ENCODE data around the gene CYP4F3. TPM values are rescaled to one million over a fixed set of nuclear protein-coding genes. Genes with fewer than 3 reads are reported as not detected.

CYP4F3 gene
- polyA plus RNA-seq, 1 experiment = 0.11 TPM

- Histone ChIP-seq H3K27ac (ENCODE audit: low read depth, low read length) (no peak overlapping the region), H3K27me3 (ENCODE audit: control insufficient read depth, insufficient read depth, low read length) (no peaks in the 10 kb centered on the region), H3K4me3 (ENCODE audit: low read depth, low read length) (no peak overlapping the region), H3K9me3 (ENCODE audit: control insufficient read depth, insufficient read depth, low read length) (peaks cover 8% of the 10 kb centered on the region)
- no peak for TF ChIP-seq CTCF (IDR thresholded peaks at IDR 0.05; ENCODE audit: low read depth, low read length)
- DNase-seq (ENCODE audit: low read depth, low spot score) = no peak
- CTCF ChIA-PET = no interaction called here
- POLR2A ChIA-PET = no interaction called here
Observed at GRCh38 chr19:15616183-15616582, 24.5 kb upstream of the CYP4F3 start.

- H3K27me3 ChIP-seq (ENCODE audit: control insufficient read depth, insufficient read depth, low read length) = no peaks in the 10 kb centered on the region
- peaks cover 8% of the 10 kb centered on the region for H3K9me3 ChIP-seq (ENCODE audit: control insufficient read depth, insufficient read depth, low read length)
- no peak for TF ChIP-seq CTCF (IDR thresholded peaks at IDR 0.05; ENCODE audit: low read depth, low read length)
- no peak overlapping the region for H3K4me3 ChIP-seq (ENCODE audit: low read depth, low read length)
- POLR2A ChIA-PET = no interaction called here
- H3K27ac ChIP-seq (ENCODE audit: low read depth, low read length) = no peak overlapping the region
- DNase-seq (ENCODE audit: low read depth, low spot score) = no peak
- CTCF ChIA-PET = no interaction called here
Observed at GRCh38 chr19:15616627-15617270, 23.9 kb upstream of the CYP4F3 start.

GRCh38 chr19:15618321-15618720 lies 22.4 kb upstream of the CYP4F3 start:
- TF ChIP-seq CTCF (IDR thresholded peaks at IDR 0.05; ENCODE audit: low read depth, low read length) = no peak

GRCh38 chr19:15621801-15622200 lies 18.9 kb upstream of the CYP4F3 start:
- Histone ChIP-seq H3K9me3 (ENCODE audit: control insufficient read depth, insufficient read depth, low read length) (peaks cover 16% of the 10 kb centered on the region), H3K4me3 (ENCODE audit: low read depth, low read length) (no peak overlapping the region), H3K27ac (ENCODE audit: low read depth, low read length) (no peak overlapping the region), H3K27me3 (ENCODE audit: control insufficient read depth, insufficient read depth, low read length) (no peaks in the 10 kb centered on the region)
- POLR2A ChIA-PET = no interaction called here
- TF ChIP-seq CTCF (IDR thresholded peaks at IDR 0.05; ENCODE audit: low read depth, low read length) = no peak
- CTCF ChIA-PET = no interaction called here
- no peak for DNase-seq (ENCODE audit: low read depth, low spot score)

More at GRCh38 chr19:15618321-15618720, 22.4 kb upstream of the CYP4F3 start:
- CTCF ChIA-PET = no interaction called here
- no peak for DNase-seq (ENCODE audit: low read depth, low spot score)
- Histone ChIP-seq H3K27ac (ENCODE audit: low read depth, low read length) (no peak overlapping the region), H3K9me3 (ENCODE audit: control insufficient read depth, insufficient read depth, low read length) (peaks cover 16% of the 10 kb centered on the region), H3K4me3 (ENCODE audit: low read depth, low read length) (no peak overlapping the region), H3K27me3 (ENCODE audit: control insufficient read depth, insufficient read depth, low read length) (no peaks in the 10 kb centered on the region)
- POLR2A ChIA-PET = no interaction called here

- Histone ChIP-seq H3K9me3 (ENCODE audit: control insufficient read depth, insufficient read depth, low read length) (peaks cover 13% of the 10 kb centered on the region), H3K4me3 (ENCODE audit: low read depth, low read length) (no peak overlapping the region), H3K27me3 (ENCODE audit: control insufficient read depth, insufficient read depth, low read length) (no peaks in the 10 kb centered on the region), H3K27ac (ENCODE audit: low read depth, low read length) (no peak overlapping the region)
- CTCF ChIA-PET = no interaction called here
- POLR2A ChIA-PET = no interaction called here
- TF ChIP-seq CTCF (IDR thresholded peaks at IDR 0.05; ENCODE audit: low read depth, low read length) = no peak
- no peak for DNase-seq (ENCODE audit: low read depth, low spot score)
Observed at GRCh38 chr19:15622991-15623390, 17.7 kb upstream of the CYP4F3 start.
